Calu3 (cell line): Measurements from ENCODE around the gene CHD9. TPM values are rescaled to one million over a fixed set of nuclear protein-coding genes. Genes with fewer than 3 reads are reported as not detected.

Experiments
- BruUV-seq: library from RNA; stranded (reverse); fragments of 400-500 nt; replicated peaks from 2 replicates; lab custom pipeline; 2021; lab: Mats Ljungman, UMichigan
- CTCF ChIA-PET: fragments of 300-600 bp; sonication (Branson Sonifier 250); formaldehyde crosslinking; loops from one replicate; lab custom pipeline; 2022; ENCODE audit warnings: antibody characterized with exemption; lab: Charles Lee
- DNase-seq: peaks from one replicate; pipeline ENCODE4 v3.0.0; 2022
- H3K27ac Mint-ChIP-seq: one replicate; pipeline ENCODE4 v1.8.0; 2022; ENCODE audit warnings: mixed read lengths; ENCODE audit not compliant: unreplicated experiment
- H3K27me3 Mint-ChIP-seq: one replicate; pipeline ENCODE4 v1.8.0; 2022; ENCODE audit warnings: mixed read lengths; ENCODE audit not compliant: unreplicated experiment
- H3K36me3 Mint-ChIP-seq: one replicate; pipeline ENCODE4 v1.8.0; 2022; ENCODE audit warnings: mild to moderate bottlenecking, moderate library complexity, mixed read lengths; ENCODE audit not compliant: insufficient read depth, unreplicated experiment
- H3K4me1 Mint-ChIP-seq: one replicate; pipeline ENCODE4 v1.8.0; 2022; ENCODE audit warnings: mild to moderate bottlenecking, low read depth, mixed read lengths; ENCODE audit not compliant: unreplicated experiment
- H3K4me3 Mint-ChIP-seq: one replicate; pipeline ENCODE4 v1.8.0; 2022; ENCODE audit warnings: mild to moderate bottlenecking, low read depth, moderate library complexity, mixed read lengths; ENCODE audit not compliant: unreplicated experiment
- H3K9me3 Mint-ChIP-seq: one replicate; pipeline ENCODE4 v1.8.0; 2022; ENCODE audit warnings: low read depth, mixed read lengths; ENCODE audit not compliant: unreplicated experiment
- CTCF ChIP-seq: fragments of 200-600 bp; IDR thresholded peaks from one replicate; pipeline ENCODE4 v1.8.0; 2022; ENCODE audit warnings: antibody characterized with exemption; ENCODE audit not compliant: unreplicated experiment
- intact Hi-C: fragments of 100-400 bp; cut with micrococcal nuclease; formaldehyde crosslinking; loops from one replicate; pipeline ENCODE4 v1.10.0; 2022; ENCODE audit not compliant: unreplicated experiment
- total RNA-seq: library from RNA; stranded (reverse); gene quantifications from 2 replicates; pipeline ENCODE4 v1.2.3, GENCODE V29; 2022

The CHD9 gene
- total RNA-seq, 1 experiment from 2014 or later, result 69.5 TPM

DNA sequence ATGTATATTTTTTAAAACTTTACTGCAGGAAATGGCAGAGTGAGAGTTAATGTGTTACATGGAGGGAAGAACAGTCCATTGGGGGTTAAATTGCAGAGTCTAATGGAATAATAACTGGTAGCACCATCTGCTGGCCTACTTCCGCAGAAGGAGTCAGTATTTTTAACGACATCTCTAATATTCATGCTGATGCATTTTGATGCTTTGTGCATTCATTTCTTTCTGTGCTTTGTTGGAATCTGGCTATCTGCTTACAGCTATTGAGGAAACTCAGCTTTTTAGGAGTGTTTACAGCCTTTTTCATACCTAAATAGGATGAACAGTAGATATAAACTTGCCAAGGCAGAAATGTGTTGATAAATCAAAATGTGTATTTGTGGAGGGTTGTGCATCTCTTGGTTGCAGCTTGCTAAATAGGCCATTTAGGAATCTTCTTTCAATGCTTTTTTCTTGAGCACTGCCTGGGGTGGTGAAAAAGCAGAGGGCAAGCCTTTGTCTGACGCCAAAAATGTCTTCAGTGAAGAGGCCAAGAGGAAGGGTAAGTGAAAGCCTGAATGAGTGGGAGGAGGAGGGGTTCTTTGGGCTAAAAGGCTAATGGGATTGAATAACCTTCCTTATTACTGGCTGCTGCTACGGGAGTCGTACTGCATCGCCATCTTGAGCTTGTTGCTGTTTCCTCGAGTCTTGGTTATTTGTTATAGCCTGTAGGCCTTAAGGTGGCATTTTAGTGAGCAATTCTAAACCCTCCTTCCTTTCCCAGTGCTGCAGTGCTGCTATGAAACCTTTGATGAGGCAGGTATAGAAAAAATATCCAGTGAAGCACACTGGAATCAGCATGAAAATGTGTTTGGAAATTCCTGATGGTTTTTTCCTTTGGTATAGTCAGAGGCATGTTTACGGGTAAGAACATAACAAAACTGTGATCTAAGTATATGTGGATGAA is 153.3 kb downstream of the CHD9 start:
- peak overlapping the region; percentile 97 for H3K27ac Mint-ChIP-seq
- no TSS peak for BruUV-seq
- H3K27me3 Mint-ChIP-seq, result no peaks in the 10 kb centered on the region
- H3K4me1 Mint-ChIP-seq, result peaks cover 20% of the 10 kb centered on the region
- H3K36me3 Mint-ChIP-seq, result peaks cover 20% of the 10 kb centered on the region
- no peaks in the 10 kb centered on the region for H3K9me3 Mint-ChIP-seq
- intact Hi-C loops, result loop anchor here (1.0 kb wide), 2 partner anchors 77 to 153 kb away; no protein-coding TSS in a partner anchor
- peak; percentile 64 for DNase-seq
- peak overlapping the region; percentile 69 for H3K4me3 Mint-ChIP-seq
- no peak for TF ChIP-seq CTCF
- CTCF ChIA-PET, result interaction anchor here (0.6 to 2.5 kb wide), 9 partner anchors 12 to 296 kb away, joined by 3 to 20 read pairs (median 3); partner anchors contain the start of genes CHD9 and CHD9NB

GRCh38 chr16:53209429-53209828 is 154.6 kb downstream of the CHD9 start:
- intact Hi-C loops, result no loop called here
- Mint-ChIP-seq H3K4me1 (peaks cover 25% of the 10 kb centered on the region), H3K36me3 (peaks cover 17% of the 10 kb centered on the region), H3K4me3 (peak overlapping the region; percentile 69), H3K27me3 (no peaks in the 10 kb centered on the region), H3K9me3 (no peaks in the 10 kb centered on the region), H3K27ac (peak overlapping the region; percentile 70)
- TF ChIP-seq CTCF, result no peak
- CTCF ChIA-PET, result interaction anchor here (1.8 to 2.5 kb wide), 2 partner anchors 10 to 154 kb away, joined by 8 to 20 read pairs; partner anchors contain the start of gene CHD9
- DNase-seq, result no peak
- no TSS peak for BruUV-seq

DNA sequence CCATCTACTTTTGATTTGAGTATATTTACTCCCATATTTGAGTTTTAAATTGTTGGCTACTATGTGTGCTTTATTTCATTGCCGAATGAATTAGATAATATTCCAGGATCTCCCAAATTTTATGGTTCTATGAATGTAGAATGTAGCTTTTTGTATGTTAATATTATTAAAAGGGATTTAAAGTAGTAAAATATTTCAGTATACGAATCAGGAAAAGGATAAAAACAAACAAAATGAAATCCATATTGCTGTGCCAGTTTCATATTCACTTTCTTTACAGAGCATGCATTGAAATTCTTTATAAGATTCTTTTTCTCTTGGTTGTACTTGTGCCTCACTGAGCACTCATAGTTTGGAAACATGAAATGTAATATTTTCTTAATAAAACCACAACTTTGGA is 155.1 kb downstream of the CHD9 start:
- peaks cover 25% of the 10 kb centered on the region for H3K4me1 Mint-ChIP-seq
- DNase-seq, result no peak
- H3K27ac Mint-ChIP-seq, result peak overlapping the region; percentile 70
- CTCF ChIA-PET, result no interaction called here
- no peaks in the 10 kb centered on the region for H3K27me3 Mint-ChIP-seq
- H3K4me3 Mint-ChIP-seq, result peak overlapping the region; percentile 69
- intact Hi-C loops, result no loop called here
- TF ChIP-seq CTCF, result no peak
- H3K9me3 Mint-ChIP-seq, result no peaks in the 10 kb centered on the region
- BruUV-seq, result no TSS peak
- H3K36me3 Mint-ChIP-seq, result peaks cover 15% of the 10 kb centered on the region

DNA sequence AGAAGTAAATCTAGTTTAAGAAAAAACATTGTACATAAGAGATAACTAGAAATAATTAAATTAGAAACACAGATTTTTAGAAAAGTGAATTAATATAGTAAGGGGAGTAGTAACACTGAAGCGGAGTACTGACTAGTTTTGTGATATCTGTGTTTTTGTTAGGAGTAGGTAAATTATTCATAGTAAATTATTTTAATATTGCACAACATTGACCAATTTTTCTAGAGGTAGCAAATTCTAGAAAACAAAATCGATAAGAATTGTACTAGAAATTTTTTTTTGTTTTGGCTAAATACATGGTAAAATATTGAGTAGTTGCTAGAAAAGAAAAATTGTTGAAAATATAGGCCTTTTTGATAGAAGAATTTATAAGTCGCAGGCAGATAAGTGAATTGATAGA is 156.5 kb downstream of the CHD9 start:
- peaks cover 15% of the 10 kb centered on the region for H3K36me3 Mint-ChIP-seq
- H3K4me1 Mint-ChIP-seq, result peaks cover 25% of the 10 kb centered on the region
- no peaks in the 10 kb centered on the region for H3K9me3 Mint-ChIP-seq
- H3K4me3 Mint-ChIP-seq, result no peak overlapping the region
- peak overlapping the region; percentile 70 for H3K27ac Mint-ChIP-seq
- H3K27me3 Mint-ChIP-seq, result no peaks in the 10 kb centered on the region
- no peak for DNase-seq
- intact Hi-C loops, result no loop called here
- CTCF ChIA-PET, result interaction anchor here (1.0 kb wide), 1 partner anchor 57 kb away, joined by 3 read pairs; no protein-coding TSS in a partner anchor
- no TSS peak for BruUV-seq
- no peak for TF ChIP-seq CTCF
